ENCODE measurements around the gene WSCD2.
A peak's percentile ranks its signal among the peaks of the same experiment; 100 is the strongest.

WSCD2 gene

GRCh38 chr12:108129017-108129812 lies at the start of gene WSCD2:
TSS of gene WSCD2 (plus strand) at chr12:108129288. CDS start at chr12:108195833, 66,545 bp downstream.
- in situ Hi-C loops (cut with MboI; ENCODE audit: low pct_unique_long_range_greater_than_20kb, low sequenced_read_pairs), result no loop called here
- DNase-seq, result peak; percentile 32

GRCh38 chr12:108079721-108080120 lies 49.4 kb upstream of the WSCD2 start:
- in situ Hi-C loops (cut with MboI; ENCODE audit: low pct_unique_long_range_greater_than_20kb, low sequenced_read_pairs), result no loop called here
- no peak for DNase-seq

- in situ Hi-C loops (cut with MboI; ENCODE audit: low pct_unique_long_range_greater_than_20kb, low sequenced_read_pairs), result no loop called here
- no peak for DNase-seq
Measured at GRCh38 chr12:108080363-108080762, 48.7 kb upstream of the WSCD2 start.

- in situ Hi-C loops (cut with MboI; ENCODE audit: low pct_unique_long_range_greater_than_20kb, low sequenced_read_pairs), result no loop called here
- no peak for DNase-seq
Measured at GRCh38 chr12:108082485-108082884, 46.6 kb upstream of the WSCD2 start.

GRCh38 chr12:108087900-108088299 lies 41.2 kb upstream of the WSCD2 start:
- in situ Hi-C loops (cut with MboI; ENCODE audit: low pct_unique_long_range_greater_than_20kb, low sequenced_read_pairs), result no loop called here

GRCh38 chr12:108090107-108090899 lies 38.8 kb upstream of the WSCD2 start:
- no peak for DNase-seq
- in situ Hi-C loops (cut with MboI; ENCODE audit: low pct_unique_long_range_greater_than_20kb, low sequenced_read_pairs), result no loop called here

More at GRCh38 chr12:108087900-108088299, 41.2 kb upstream of the WSCD2 start:
- DNase-seq, result no peak

- in situ Hi-C loops (cut with MboI; ENCODE audit: low pct_unique_long_range_greater_than_20kb, low sequenced_read_pairs), result no loop called here
- DNase-seq, result no peak
Measured at GRCh38 chr12:108090932-108091678, 38.0 kb upstream of the WSCD2 start.

GRCh38 chr12:108091679-108092051 lies 37.4 kb upstream of the WSCD2 start:
- in situ Hi-C loops (cut with MboI; ENCODE audit: low pct_unique_long_range_greater_than_20kb, low sequenced_read_pairs), result no loop called here
- no peak for DNase-seq

GRCh38 chr12:108093209-108093608 lies 35.9 kb upstream of the WSCD2 start:
- in situ Hi-C loops (cut with MboI; ENCODE audit: low pct_unique_long_range_greater_than_20kb, low sequenced_read_pairs), result no loop called here
- DNase-seq, result no peak

- in situ Hi-C loops (cut with MboI; ENCODE audit: low pct_unique_long_range_greater_than_20kb, low sequenced_read_pairs), result no loop called here
- DNase-seq, result no peak
Measured at GRCh38 chr12:108094056-108094649, 34.9 kb upstream of the WSCD2 start.

- in situ Hi-C loops (cut with MboI; ENCODE audit: low pct_unique_long_range_greater_than_20kb, low sequenced_read_pairs), result no loop called here
Measured at GRCh38 chr12:108097160-108097911, 31.8 kb upstream of the WSCD2 start.

GRCh38 chr12:108098374-108098773 lies 30.7 kb upstream of the WSCD2 start:
- DNase-seq, result no peak
- in situ Hi-C loops (cut with MboI; ENCODE audit: low pct_unique_long_range_greater_than_20kb, low sequenced_read_pairs), result no loop called here

More at GRCh38 chr12:108097160-108097911, 31.8 kb upstream of the WSCD2 start:
- DNase-seq, result no peak

GRCh38 chr12:108099073-108099472 lies 30.0 kb upstream of the WSCD2 start:
- in situ Hi-C loops (cut with MboI; ENCODE audit: low pct_unique_long_range_greater_than_20kb, low sequenced_read_pairs), result no loop called here
- peak; percentile 3 for DNase-seq

GRCh38 chr12:108099778-108100489 lies 29.2 kb upstream of the WSCD2 start:
- in situ Hi-C loops (cut with MboI; ENCODE audit: low pct_unique_long_range_greater_than_20kb, low sequenced_read_pairs), result no loop called here
- no peak for DNase-seq

- no peak for DNase-seq
- in situ Hi-C loops (cut with MboI; ENCODE audit: low pct_unique_long_range_greater_than_20kb, low sequenced_read_pairs), result no loop called here
Measured at GRCh38 chr12:108101605-108102175, 27.4 kb upstream of the WSCD2 start.

- DNase-seq, result no peak
- in situ Hi-C loops (cut with MboI; ENCODE audit: low pct_unique_long_range_greater_than_20kb, low sequenced_read_pairs), result no loop called here
Measured at GRCh38 chr12:108102363-108102762, 26.7 kb upstream of the WSCD2 start.

- in situ Hi-C loops (cut with MboI; ENCODE audit: low pct_unique_long_range_greater_than_20kb, low sequenced_read_pairs), result no loop called here
- no peak for DNase-seq
Measured at GRCh38 chr12:108103087-108103486, 26.0 kb upstream of the WSCD2 start.

GRCh38 chr12:108103517-108103916 lies 25.6 kb upstream of the WSCD2 start:
- DNase-seq, result no peak

More at GRCh38 chr12:108103517-108103916, 25.6 kb upstream of the WSCD2 start:
- in situ Hi-C loops (cut with MboI; ENCODE audit: low pct_unique_long_range_greater_than_20kb, low sequenced_read_pairs), result no loop called here

Data from KBM-7 (cell line).